HG02885 (cell line): ENCODE measurements around the gene APOL2.
"Not testable (repeated sequence)": the region's sequence is repeated elsewhere in the genome, so short reads cannot be mapped to it uniquely, and the experiment has no call there.

Experiments used
- ATAC-seq: cut with Tn5 transposase; IDR thresholded peaks from one replicate; pipeline ENCODE4 v1.9.1; 2021; ENCODE audit warnings: mild to moderate bottlenecking; ENCODE audit not compliant: unreplicated experiment, poor library complexity

The APOL2 gene

DNA sequence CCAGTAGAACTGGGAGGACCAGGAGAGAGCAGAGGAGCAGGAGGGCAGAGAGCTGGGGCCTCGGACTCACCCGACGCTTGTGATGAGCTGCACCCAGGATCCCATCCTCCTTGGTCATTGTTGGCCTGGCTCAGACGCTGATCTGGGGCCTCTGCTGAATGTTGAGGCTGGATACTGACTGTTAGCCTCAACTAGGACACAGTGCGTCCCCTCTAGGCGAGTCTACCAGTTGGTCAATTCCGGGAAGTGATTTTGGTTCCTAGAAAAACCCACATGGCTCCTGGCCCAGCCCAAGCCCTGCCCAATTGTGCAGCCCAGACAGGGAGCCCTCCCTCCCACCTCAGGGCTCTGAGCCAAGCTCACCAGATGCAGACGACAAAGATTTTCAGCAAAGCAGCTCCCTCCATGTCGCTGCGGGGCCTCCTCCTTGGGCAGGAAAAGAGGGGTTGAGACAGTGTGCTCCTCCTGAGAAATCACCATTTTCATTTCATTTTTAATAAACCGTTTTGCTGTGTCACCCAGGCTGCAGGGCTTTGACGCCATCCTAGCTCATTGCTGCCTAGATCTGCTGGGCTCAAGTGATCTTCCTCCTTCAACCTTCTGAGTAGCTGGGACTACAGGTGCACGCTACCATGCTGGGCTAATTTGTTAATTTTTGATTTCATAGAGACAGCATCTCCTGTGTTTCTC lies 37.6 kb downstream of the APOL2 start, which contains the start of gene APOL4:
Gene APOL4, minus strand, starts transcription at position 180 of the 690 bp plus-strand sequence. Its CDS starts 75 bp downstream, at position 105.
- ATAC-seq = no peak

DNA sequence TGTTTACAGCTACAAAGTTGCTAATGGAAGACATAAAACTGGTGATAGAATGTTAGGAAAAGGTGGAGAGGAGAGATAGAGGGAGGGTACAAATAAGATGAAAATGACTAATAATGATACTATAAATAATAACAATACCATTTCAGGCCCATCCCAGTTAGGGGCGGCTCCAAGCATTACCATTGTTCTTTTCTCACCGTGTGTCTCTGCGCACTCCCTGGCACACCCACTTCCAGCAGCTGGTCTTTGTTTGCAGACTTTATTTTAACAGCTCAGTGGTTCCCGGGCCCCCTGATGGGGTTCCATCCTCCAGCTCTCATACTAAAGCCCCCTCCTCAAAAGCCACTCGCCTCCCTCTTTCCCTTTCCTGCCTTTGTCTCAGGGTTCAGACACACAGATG lies 38.3 kb downstream of the APOL2 start:
- ATAC-seq = not testable (repeated sequence)

DNA sequence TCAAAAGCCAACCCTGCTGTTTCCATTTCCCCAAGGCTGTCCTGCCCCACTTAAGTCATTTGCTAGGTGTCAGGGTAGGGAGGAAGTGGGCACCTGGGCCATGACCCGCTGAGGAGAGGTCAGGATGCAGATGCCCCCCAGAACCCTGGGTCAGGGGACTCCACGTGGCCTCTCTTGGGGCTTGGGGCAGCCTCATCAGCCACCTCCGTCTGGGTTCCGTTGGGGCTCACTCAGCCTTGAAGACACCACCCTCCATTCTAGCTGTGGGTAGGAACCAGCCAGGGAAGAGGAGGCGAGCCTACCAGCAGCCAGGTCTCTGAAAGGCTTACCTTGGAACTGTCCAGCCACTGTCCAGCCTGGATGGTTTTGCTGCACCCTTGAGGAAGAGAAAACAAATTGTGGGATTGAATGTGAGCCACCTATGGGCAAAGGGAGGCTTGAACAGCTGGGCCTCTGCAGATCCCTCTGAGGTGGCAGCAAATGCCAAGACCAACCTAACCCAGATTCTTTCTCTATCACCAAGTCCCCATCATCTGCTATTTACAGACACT lies 40.3 kb downstream of the APOL2 start:
- ATAC-seq = no peak

DNA sequence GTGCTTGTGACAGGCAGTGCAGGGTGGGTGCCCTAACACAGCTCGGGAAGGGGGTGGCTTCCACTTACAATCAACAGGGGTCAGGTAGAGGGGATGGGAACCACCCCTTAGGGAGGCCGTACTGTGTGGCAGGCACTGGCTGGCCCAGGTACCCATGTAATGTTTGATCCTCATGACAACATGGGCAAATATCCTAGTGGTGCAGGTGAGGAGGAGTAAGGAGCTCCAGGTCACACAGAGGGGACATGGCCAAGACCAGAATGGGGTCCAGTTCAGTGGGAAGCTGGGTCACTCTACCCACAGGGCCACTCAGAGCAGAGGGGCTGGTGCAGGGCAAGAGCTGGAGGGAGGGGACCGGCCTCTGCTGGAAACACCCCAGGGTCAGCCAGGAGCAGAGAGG lies 40.8 kb downstream of the APOL2 start:
- ATAC-seq = no peak

DNA sequence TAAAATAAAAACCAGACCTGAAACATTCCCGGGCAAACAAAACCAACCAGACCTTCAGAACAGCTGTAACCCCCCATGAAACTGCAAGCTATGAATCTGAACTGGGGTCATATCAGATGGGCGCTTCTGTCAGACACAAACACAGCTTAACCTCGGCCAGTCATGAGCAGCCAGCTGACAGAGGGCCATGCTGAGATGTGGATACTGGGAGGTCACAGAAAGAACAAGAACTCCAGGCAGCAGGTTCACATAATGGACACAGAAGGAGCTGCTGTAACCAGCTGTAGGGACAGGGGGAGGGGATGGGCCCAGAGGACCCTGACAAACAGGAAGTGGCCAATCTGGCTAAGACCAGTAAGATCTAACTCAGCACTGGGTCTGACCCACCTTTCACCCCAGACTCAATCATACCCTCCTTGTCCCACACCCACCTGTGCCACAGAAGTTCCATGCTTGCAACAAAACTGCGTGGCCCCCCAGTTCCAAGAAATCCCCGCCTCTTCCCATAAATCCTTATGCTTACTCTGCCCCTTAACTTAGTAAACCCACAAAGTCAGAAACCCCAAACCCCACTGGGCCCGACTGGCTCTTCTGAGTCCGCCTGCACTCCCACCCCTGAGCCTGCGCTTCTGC lies 41.7 kb downstream of the APOL2 start:
- no peak for ATAC-seq

DNA sequence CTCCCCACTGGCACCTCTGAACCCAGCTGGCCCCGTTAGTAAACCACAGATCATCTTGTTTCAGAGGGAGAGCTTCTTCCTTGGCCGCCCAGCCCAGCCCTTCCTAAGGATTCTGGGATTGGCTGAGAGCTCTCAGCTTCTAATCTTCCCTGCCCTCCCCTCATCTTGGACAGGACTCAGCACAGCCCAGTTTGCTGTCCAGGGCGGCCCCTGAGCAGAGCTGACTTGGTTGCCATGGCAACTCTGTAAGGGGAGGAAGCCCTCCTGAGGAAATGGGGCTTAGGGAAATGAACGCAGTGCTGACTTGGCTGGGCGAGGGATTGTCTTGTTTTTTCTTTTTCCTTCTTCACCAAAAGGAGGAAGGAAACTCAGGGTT lies 42.3 kb downstream of the APOL2 start:
- no peak for ATAC-seq

DNA sequence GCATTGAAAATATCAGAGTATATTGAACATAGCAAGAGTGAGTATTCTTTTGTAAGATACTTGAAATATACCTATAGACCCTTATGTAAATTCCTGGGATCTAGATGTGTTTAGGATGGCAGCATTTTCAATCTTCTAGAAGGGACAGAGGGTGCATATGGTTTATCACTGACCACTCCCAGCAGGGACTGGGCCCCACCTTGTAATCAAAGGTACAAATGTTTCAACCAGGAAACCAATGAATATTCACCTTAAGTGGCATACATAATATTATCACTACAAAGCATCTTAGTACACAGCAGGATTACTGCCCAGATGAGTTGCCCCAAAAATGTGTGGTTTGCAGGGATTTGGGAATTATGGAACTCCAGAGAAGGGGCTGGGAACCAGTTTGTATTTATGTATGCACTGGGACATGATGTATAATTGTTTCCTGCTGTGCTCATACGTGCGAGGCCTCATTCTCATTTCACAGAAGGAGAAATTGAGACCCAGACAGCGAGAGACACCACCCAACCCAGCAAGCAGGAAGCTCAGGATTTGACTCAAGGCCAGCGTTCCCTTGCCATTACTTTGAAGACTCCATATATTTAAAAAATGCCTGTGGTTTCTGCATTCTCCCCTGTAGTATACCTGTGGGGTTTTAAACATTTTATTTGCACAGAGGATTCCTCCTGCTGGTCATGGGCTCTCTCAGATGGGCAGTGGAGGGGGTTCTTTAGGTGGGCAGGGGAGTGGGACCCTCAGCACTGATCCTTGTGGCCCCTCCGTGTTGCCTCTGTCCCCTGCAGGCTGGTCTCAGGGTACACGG lies 42.9 kb downstream of the APOL2 start:
- ATAC-seq = no peak

DNA sequence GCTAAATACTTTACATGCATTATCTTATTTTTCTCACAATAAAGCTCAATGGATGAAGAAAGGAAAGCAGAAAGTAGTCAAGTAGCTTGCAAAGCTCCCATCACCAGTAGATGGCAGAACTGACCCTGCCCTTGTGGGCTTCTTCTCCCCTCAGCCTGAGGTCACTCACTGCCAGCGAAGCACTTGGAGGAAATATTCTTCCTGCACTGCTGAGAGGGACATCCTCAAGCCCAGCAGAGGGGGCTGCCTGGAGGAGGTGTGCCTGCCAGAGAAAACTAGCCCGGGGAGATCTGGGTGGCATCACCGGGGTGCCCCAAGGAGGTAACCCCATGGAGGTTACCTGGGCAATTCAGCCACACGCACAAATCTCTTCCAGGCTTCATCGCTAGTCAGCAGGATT lies 44.4 kb downstream of the APOL2 start:
- ATAC-seq = no peak

DNA sequence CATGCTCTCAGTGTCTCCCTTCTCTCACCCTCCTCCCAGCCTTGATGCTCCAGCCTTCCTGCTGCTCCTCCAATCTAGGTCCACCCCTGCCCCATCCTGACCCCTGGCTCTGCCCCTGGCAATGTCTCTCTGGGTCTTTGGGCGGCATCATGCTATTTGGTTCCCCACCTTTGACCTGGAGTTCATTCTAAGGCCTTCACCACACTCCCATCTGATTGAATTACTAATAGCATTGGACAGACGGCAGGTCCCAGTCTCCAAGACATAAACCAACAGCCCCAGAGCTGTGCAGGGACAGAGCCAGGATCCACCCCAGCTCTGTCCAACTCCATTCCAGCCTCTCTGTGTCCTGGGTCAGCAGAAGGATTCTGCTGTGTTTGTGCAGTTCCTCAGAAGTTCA lies 44.9 kb downstream of the APOL2 start:
- ATAC-seq = no peak

DNA sequence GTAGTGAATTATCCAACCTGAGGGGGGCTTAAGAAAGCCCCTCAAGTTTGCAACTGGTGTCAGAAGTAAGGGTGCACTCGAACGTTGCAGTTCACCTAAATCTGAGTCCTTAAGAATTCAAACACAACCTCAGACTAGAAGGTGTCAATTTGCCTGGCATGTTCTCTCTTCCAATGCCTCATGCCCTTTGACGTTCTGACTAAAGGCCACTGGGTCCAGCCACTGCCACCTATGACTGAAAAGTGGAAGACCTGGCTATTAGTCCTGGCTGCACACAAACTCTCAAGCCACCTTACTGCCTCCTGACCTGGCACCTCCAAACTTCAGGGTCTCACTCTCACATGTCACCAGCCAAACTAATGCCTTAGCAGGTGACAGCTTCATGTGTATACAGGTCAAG lies 45.8 kb downstream of the APOL2 start:
- no peak for ATAC-seq

DNA sequence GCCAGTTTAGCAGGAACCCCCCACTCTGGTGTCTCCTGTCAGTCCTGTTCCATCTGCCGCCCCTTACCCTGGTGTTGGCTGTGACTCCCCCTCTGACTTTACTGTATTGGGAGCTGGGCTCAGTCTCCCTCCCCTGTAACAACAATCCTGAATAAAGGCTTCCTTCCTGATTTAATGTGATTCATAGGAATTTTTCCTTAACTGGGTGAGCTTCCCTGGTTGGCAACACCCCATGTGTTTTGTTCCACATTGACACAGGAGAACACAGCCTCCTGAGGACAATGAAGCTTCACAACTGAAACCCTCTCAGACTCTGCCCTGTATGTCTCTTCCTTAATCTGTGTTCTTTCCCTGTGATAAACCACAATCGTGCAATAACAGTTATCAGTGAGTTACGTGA lies 46.2 kb downstream of the APOL2 start:
- no peak for ATAC-seq

DNA sequence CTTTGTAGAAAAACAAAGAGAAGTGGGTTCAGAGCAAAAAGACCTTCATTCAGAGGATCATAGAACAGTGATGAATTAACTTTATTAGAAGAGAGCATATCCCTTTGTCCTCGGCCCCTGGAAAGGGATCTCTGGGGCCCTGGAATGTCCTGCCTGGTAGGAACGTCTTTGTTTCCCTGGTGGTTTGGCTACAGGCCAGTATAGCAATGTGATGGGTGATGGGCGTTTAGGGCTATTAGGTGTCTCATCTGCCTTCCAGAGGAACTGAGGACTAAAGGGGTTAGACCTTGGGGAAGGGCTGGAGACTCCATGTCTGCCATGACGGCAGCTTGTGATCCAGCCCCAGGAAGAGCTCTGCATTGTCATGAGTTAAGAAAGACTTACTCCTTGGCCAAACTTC lies 46.8 kb downstream of the APOL2 start:
- no peak for ATAC-seq

DNA sequence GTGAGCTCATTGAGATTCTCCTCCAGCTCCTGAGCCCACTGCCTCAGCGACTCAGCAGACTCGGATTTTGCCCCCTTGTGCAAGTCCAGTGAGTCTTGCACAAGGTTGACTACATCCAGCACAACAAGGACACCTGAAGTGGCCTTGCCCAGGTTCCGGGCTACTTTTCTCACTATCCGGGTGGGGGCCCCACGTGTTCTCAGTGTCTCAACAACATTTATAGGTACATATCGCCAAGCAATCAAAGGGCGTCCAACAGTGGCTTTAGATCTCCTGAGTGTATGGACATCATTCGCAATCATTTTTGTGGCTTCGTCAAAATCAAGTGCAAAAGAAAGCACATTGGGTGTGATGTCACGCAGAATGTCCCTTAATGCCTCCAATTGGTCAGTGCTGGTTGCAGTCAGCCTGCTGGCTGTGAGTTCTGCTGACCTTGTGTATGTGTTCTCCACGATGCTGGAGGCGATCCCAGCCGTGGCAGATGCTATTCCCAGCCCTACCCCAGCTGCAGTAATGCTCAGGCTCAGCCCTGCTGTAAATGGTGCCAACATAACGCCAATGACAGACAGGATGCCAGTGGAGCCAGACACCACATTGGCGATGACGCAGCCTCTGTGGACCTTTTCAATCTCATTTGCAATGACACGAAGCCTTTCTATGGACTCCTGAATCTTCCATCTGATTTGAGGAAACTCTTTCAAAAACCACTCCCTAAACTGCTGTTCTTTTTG lies 48.1 kb downstream of the APOL2 start:
- ATAC-seq = no peak

DNA sequence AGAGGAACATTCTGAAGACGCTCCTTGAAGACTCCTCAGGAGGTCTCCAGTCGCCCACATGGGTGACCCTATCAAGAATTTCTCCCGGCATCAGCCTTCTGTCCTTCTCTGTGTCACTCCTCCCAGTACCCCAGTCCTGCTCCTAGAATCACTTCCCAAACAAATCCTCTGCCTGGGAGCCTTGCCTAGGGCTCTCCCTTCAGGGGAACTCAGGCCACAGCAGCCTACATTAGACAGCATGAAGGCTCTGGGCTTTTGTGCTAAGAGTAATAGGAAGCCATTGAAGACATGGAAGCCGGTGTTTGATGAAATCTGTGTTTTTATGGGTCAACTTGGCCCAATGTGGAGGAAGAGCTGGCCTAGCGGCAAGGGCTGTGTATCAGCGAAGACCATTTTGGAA lies 51.5 kb downstream of the APOL2 start:
- ATAC-seq = not testable (repeated sequence)

DNA sequence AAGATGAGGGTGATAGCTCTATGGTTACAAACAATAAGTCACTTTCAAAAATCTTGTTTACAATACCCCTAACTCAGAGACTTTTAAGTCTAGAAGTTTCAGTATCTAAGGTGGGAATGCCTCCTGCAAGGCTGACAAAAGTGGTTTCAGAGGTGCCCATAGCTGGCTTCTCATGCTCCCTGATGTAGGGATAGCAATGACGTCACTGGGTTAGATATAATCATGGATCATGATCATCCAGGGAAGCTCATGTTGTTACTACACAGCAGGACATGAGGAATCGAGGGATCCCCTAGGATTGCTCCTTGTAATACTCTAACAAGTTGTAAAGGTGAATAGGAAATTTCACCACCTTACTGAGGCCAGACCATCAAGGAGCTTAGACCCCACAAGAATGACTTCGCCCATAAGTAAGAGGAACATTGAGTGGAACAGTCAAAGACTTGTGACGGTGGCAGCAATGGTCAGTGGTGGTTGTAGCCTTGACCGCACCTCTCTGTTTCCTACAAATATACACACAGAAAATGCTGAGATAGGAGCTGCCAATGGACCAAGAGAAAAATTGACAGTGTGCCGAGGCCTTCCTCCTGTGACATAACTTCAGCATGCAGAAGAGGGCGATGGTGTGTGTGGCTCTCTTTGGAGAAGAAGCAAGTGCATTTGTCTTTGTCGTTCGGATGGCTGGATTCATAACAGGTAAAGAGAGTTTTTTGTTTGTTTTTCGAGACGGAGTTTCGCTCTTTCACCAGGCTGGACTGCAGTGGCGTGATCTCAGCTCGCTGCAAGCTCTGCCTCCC lies 53.3 kb downstream of the APOL2 start:
- ATAC-seq = no peak

DNA sequence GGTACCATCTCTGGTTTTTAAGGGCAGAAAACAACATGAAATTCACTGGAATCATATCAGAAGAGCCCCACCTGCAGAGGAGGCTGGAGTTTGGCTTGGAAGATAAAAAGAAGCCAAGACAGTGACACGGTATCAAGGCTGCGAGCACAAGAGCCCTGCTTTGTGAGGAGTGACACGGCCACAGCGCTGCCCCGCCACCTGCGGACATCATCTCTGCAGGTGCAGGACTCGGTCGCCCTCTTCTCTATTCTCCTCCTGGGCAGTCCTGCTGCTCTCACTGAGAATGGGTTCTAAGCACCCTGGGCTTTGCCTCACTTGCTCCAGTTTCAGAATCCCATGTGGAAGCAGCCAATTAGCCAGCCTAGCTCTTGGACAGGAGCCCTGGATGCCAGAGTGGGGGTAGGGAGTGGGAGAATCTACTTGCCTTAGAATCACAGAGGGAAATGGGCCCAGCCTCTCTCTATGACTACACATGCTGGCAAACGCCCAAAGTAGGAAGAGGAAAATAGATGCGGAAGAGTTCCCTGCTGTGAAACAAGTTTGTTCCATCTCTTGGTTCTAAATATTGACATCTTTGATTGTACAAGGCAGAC lies 54.8 kb downstream of the APOL2 start:
- ATAC-seq = no peak

DNA sequence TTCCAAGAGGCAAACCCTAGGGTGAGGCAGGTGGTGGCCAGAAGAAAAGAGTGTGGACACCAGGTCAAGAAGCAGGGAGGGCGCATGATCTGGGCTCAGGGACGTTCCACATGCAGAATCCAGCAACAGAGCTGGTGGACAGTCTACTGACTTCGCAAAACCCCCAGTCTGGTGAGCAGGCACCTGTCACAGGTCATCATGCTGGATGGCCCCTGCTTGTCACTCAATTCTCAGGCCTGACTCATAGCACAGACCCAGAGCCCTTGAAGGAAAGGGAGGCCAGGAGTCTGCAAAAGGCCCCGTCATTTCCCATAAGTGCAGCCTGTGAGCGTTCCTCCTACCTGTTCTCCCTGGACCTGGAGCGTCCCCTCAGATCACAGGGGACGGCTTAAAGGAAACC lies 55.9 kb downstream of the APOL2 start:
- ATAC-seq = no peak

DNA sequence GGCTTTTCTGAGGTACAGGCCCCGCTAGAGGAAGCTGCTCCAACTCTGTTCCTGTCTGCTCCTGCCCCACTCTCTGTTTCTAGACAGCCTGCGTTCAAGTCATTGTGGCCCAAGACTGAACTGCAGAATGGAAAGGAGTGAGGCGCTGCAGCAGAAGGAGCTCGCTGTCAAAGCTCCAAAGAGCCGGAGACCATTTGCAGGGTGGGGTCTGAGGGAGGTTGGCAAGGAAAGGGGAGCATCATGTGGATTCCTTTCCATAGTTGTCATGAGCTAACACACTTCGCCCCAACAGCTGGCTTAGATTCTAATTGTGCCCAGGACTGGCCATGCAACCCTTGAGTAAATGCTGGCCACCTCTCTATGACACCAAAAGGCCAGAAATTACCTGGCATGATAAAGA lies 56.5 kb downstream of the APOL2 start:
- ATAC-seq = no peak

DNA sequence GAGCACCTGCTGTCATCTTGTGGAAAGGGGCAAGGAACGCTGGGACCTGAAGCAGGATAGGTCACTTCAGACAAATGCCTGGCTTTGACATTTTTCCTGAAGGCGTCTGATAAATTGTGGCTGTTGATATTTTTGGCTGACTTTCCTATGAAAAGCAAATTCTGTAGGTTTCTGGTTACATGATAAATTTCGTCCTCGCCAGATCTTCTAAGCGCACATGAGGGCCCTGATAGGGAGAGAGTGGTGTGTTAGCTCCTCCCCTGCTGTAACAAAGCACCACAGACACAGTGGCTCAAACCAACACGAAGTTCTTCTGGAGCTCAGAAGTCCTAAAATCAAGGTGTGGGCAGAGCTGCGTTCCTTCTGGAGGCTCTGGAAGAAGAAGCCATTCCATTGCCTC lies 57.3 kb downstream of the APOL2 start:
- ATAC-seq = no peak
